Psoas muscle (tissue), 8 donors: ENCODE measurements around the gene IGFL2. TPM values are rescaled to one million over a fixed set of nuclear protein-coding genes. Genes with fewer than 3 reads are reported as not detected.
A peak's percentile ranks its signal among the peaks of the same experiment; 100 is the strongest.
"Not testable (repeated sequence)": the region's sequence is repeated elsewhere in the genome, so short reads cannot be mapped to it uniquely, and the experiment has no call there.

ENCODE experiments used
- ATAC-seq, 4 donors: fragments of 200-7000 bp; cut with Tn5 transposase; one replicate each; pipeline ENCODE4 v1.9.1; 2020; ENCODE audit warnings: moderate library complexity in 3 of 4, mild to moderate bottlenecking in 2 of 4
- DNase-seq, 2 donors: peaks; one replicate each; pipeline ENCODE4 v3.0.0-alpha.2; 2020
- H3K27ac ChIP-seq: fragments of 200-600 bp; one replicate; pipeline ENCODE4 v1.8.0; 2022
- H3K27me3 ChIP-seq, 3 donors: fragments of 200-600 bp in 1 of 3; one replicate each; pipeline versions ENCODE4 v1.6.1 to v1.8.0; 2013 to 2022; ENCODE audit warnings: low read length in 2 of 3, mild to moderate bottlenecking in 2 of 3, moderate library complexity in 1 of 3; ENCODE audit not compliant: insufficient read depth in 3 of 3
- H3K36me3 ChIP-seq, 2 donors: fragments of 200-600 bp in 1 of 2; one replicate each; pipeline versions ENCODE4 v1.6.1 to v1.8.0; 2013 to 2022; ENCODE audit warnings: low read depth in 1 of 2, mild to moderate bottlenecking in 1 of 2, moderate library complexity in 1 of 2; ENCODE audit not compliant: insufficient read depth in 1 of 2
- H3K4me1 ChIP-seq: fragments of 200-600 bp; one replicate; pipeline ENCODE4 v1.8.0; 2022
- H3K4me3 ChIP-seq: fragments of 200-600 bp; one replicate; pipeline ENCODE4 v1.8.0; 2022; ENCODE audit warnings: mild to moderate bottlenecking
- H3K9me3 ChIP-seq: fragments of 200-600 bp; one replicate; pipeline ENCODE4 v1.8.0; 2022
- WGBS, 3 donors: extraction: QIAGEN DNeasy Blood & Tissue Kit; methylation state at CpG; one replicate each; pipeline versions ENCODE4 v1.1.6 to v1.1.7; 2013; 5-methylcytosine and 5-hydroxymethylcytosine counted together
- intact Hi-C, 2 donors: fragments of 100-400 bp; cut with DNase I; formaldehyde crosslinking; loops; one replicate each; pipeline versions ENCODE4 v1.11.0 to v1.14.2; 2022
- polyA plus RNA-seq, 3 donors: library from polyadenylated mRNA; stranded (reverse); fragments of 200-250 nt; gene quantifications; one replicate each; pipeline ENCODE4 v1.2.3, GENCODE V29; 2013
- total RNA-seq, 4 donors: library from RNA; stranded (reverse); fragmentation: NEBNext Ultra II Directional in 2 of 4; extraction: Animal tissue kit (Norgen Biotek cat#: 25700) in 2 of 4; gene quantifications; one replicate each; pipeline versions ENCODE4 v1.2.1 to v1.2.4, GENCODE V29; 2021 to 2023
- TF ChIP-seq, protein P1 (sequence below): fragments of 200-600 bp; IDR thresholded peaks from one replicate; pipeline ENCODE4 v1.8.0; 2022; ENCODE audit warnings: antibody characterized with exemption
- donor health status: healthy with polysubstance abuse.
- donor health status: DM: no; HTN: no; CAD: no; lungs with moderate emphysema.
- donor health status: Bipolar disorder and iron deficiency.
- donor health status: healthy.
- donor health status: DM: yes; HTN: yes; CAD: no.
- donor health status: DM: no; HTN: no; CAD: no.
- donor health status: DM: no; HTN: no; CAD: no.
- donor health status: DM: yes; HTN: yes; CAD: no.

The IGFL2 gene
- total and polyA plus RNA-seq, 7 donors = not detected

DNA sequence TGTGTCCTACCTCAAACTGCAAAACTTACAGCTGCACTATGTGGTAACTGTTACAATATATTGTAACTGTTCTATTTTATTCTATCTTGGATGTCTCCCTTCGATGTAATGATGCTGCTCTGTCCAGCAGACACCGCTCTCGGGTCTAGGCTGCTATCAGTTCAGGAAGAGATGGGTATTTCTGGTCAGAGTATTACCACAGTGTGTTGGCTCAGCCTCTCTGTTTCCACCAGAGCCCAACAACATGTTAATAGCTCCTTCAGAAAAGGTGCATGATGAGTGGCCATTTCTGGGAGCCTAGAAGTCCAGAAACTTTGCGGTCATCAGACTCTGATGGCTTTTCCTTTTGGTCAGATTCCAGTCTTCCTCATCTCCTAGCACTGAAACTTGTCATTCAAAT, 45.6 kb downstream of the IGFL2 start:
- intact Hi-C loops = no loop called here
- peak in 1 of 4 donors; percentile 41 for ATAC-seq
- TF ChIP-seq, protein P1, sequence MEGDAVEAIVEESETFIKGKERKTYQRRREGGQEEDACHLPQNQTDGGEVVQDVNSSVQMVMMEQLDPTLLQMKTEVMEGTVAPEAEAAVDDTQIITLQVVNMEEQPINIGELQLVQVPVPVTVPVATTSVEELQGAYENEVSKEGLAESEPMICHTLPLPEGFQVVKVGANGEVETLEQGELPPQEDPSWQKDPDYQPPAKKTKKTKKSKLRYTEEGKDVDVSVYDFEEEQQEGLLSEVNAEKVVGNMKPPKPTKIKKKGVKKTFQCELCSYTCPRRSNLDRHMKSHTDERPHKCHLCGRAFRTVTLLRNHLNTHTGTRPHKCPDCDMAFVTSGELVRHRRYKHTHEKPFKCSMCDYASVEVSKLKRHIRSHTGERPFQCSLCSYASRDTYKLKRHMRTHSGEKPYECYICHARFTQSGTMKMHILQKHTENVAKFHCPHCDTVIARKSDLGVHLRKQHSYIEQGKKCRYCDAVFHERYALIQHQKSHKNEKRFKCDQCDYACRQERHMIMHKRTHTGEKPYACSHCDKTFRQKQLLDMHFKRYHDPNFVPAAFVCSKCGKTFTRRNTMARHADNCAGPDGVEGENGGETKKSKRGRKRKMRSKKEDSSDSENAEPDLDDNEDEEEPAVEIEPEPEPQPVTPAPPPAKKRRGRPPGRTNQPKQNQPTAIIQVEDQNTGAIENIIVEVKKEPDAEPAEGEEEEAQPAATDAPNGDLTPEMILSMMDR = no peak

DNA sequence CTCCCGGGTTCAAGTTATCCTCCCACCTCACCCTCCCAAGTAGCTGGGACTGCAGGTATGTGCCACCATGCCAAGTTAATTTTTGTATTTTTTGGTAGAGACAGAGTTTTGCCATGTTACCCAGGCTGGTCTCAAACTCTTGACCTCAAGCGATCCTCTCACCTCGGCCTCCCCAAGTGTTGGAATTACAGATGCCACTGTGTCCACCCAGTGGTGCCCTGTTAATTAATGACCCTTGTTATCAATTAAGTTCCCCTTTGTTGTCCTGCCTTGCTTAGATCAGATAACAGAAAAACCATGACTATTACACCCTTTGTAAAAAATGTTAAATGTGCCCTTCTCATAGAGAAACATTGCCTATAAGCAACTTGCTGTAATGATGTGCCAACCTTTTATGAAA, 47.1 kb downstream of the IGFL2 start:
- Histone ChIP-seq H3K4me1 (no peaks in the 10 kb centered on the region), H3K9me3 (no peaks in the 10 kb centered on the region), H3K36me3 (no peaks in the 10 kb centered on the region), H3K27me3 (peaks cover 0 to 21% (median 2%) of the 10 kb centered on the region in 3 donors), H3K4me3 (no peak overlapping the region), H3K27ac (no peak overlapping the region)
- TF ChIP-seq, protein P1 = no peak
- ATAC-seq = no peak
- WGBS, 3 donors = 94% methylated on average over 3 of the region's 3 CpGs
- intact Hi-C loops = no loop called here
- no peak for DNase-seq

More for the DNA sequence above, 45.6 kb downstream of the IGFL2 start:
- H3K9me3 ChIP-seq = no peaks in the 10 kb centered on the region
- WGBS, 3 donors = 74 to 80% (median 77%) methylated on average over 4 of the region's 4 CpGs
- no peak overlapping the region for H3K4me3 ChIP-seq
- H3K36me3 ChIP-seq = no peaks in the 10 kb centered on the region
- H3K27me3 ChIP-seq = peaks cover 0 to 33% (median 2%) of the 10 kb centered on the region in 3 donors
- no peak for DNase-seq
- no peak overlapping the region for H3K27ac ChIP-seq
- no peaks in the 10 kb centered on the region for H3K4me1 ChIP-seq

DNA sequence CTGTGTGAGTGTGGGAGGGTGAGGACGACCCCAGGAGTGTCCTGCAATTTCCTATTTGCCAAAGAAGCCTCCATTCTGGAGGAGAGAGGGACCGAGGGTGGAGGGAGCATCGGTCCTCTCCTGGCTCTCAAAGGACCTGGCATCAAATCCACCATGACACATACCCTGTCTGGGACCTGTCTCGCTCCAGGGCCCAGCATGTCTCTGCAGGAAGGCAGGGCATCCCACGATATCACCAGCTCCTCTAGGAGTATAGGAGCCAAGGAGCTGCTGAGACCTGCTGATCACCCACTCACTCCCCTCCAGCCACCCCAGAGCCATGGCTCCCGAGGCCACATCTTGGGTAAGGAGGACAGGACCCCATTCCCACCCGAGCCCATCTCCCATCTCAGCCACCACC, 47.9 kb downstream of the IGFL2 start:
- ATAC-seq, DNase-seq, H3K36me3 ChIP-seq, H3K9me3 ChIP-seq, intact Hi-C loops, H3K4me1 ChIP-seq, H3K27ac ChIP-seq, H3K4me3 ChIP-seq: not testable (repeated sequence)
- H3K27me3 ChIP-seq = peaks cover 0 to 14% (median 2%) of the 10 kb centered on the region in 3 donors
- 66 to 73% (median 73%) methylated on average over 7 of the region's 7 CpGs for WGBS, 3 donors

DNA sequence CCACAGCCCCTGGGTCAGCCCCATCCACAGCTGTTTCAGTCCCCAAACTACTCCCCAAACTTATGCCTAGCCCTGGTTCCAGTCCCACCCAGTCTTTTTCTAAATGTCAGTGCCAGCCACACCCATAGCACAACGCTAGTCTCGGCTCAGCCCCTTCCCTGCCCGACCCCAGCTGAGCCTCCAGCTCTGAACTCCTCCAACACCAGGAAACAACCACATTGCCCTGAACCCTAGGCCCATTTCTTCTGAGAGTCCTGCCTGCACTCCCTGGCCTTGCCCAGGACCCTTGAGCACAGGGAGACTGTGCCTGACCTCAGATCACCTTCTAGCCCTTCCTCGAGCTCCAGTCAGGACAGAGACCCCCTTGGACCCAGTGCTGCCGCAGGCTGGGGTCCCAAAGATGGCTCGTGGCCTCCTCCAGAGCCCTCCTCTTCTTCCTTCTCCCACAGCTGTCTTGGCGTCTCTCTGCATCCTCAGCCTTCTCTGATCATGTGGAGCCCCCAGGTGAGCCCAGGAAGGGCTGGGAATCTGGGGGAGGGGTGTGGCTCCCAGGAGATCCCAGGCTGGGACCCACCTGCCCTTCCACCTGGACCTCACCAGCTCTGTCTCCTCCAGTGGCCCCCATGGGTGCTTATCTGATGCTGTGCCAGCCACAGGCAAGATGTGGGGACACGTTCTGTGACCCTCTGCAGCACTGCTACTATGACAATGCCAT, 48.5 kb downstream of the IGFL2 start:
- intact Hi-C loops = no loop called here

DNA sequence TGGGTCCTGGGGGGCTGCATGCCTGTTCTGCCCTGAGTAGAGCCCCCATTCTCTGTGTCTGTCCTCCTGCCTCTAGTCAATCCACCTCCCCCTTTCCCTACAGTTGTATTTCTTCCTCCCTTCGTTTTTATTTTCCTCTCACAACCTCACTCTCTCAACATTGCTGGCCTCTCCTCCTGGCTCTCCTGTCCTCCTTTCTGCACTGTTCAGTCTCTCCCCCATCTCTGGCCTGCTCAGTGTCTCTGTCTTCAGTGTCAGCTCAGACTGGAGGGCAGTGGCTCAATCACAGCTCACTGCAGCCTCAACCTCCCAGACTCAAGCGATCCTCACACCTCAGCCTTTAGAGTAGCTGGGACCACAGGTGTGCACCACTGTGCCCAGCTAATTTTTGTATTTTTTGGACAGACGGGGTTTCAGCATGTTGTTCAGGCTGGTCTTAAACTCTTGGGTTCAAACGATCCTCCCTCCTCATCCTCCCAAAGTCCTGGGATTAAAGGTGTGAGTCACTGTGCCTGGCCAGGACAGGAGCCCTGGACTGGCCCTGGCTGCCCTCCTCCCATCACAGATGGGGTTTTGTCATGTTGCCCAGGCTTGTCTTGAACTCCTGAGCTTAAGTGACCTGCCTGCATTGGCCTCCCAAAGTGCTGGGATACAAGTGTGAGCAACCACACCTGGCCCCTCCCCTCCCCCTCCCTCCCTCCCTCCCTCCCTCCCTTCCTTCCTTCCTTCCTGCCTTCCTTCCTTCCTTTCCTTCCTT, 49.5 kb downstream of the IGFL2 start:
- peaks cover 0 to 6% (median 0%) of the 10 kb centered on the region in 3 donors for H3K27me3 ChIP-seq
- H3K4me3 ChIP-seq = no peak overlapping the region
- 52 to 63% (median 58%) methylated on average over 4 of the region's 4 CpGs for WGBS, 3 donors
- TF ChIP-seq, protein P1 = no peak
- no peak overlapping the region for H3K27ac ChIP-seq
- no peaks in the 10 kb centered on the region for H3K36me3 ChIP-seq
- H3K4me1 ChIP-seq = no peaks in the 10 kb centered on the region
- H3K9me3 ChIP-seq = no peaks in the 10 kb centered on the region
- intact Hi-C loops = no loop called here
- DNase-seq (no peak), ATAC-seq (peak in 1 of 4 donors; percentile 52)

More for the DNA sequence above, 48.5 kb downstream of the IGFL2 start:
- no peak for ATAC-seq
- Histone ChIP-seq H3K27ac (no peak overlapping the region), H3K4me3 (no peak overlapping the region), H3K27me3 (peaks cover 0 to 7% (median 0%) of the 10 kb centered on the region in 3 donors), H3K9me3 (no peaks in the 10 kb centered on the region), H3K36me3 (no peaks in the 10 kb centered on the region), H3K4me1 (no peaks in the 10 kb centered on the region)
- WGBS, 3 donors = 57 to 67% (median 65%) methylated on average over 8 of the region's 8 CpGs
- TF ChIP-seq, protein P1 = no peak
- no peak for DNase-seq
